ENCODE data around the gene CHMP6. TPM values are rescaled to one million over a fixed set of nuclear protein-coding genes. Genes with fewer than 3 reads are reported as not detected.

Gene CHMP6
- total RNA-seq, 4 donors from 2014 or later: 30.6 to 46.3 (median 40.2) TPM

DNA sequence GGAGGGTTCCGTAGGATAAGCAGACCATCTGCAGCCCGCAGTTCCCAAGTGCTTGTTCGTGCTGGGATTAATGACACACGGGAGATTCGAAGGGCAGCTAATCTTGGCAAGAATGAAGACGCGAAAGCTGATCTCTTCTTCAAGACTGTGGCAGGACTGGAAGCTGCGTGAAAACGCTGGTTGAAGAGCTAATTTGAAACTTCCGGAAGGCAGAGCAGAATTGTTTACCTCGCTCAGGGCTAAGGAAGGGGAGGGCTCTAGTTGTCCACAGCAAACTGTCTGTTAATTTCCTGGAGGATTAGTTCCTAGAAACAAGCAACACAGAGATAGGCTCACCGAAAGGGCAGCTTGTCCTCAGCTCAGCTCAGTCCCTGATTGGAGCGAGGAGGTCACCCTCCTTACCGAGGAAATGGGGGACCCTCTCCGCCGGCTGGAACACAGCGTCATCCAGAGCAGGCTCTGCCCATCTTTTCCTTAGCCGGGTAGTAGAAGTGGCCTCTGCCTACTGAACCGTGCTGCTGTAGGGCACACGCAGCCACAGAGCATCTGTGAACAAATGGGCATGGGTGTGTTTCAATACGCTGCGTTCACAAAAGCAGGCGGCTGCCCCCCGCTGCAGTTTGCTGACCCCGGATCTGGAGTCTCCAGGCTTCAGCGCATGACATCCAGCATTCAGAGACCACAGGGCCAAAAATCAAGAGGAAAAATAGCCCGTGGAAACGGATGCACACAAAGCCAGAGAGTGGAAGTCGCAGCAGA, 26.6 kb downstream of the CHMP6 start:
- no peak for DNase-seq (ENCODE audit: low spot score in 2 of 2)
- H3K36me3 ChIP-seq: no peaks in the 10 kb centered on the region
- peaks cover 0 to 50% (median 18%) of the 10 kb centered on the region in 4 donors for H3K4me1 ChIP-seq

GRCh38 chr17:81019563-81020442, 28.2 kb downstream of the CHMP6 start:
- H3K27ac ChIP-seq: peak overlapping the region in 2 of 4 donors; percentile 87 to 94
- TF ChIP-seq EP300 (IDR thresholded peaks at IDR 0.05) (no peak), POLR2A (IDR thresholded peaks at IDR 0.05) (no peak), CTCF (IDR thresholded peaks at IDR 0.05) (no peak)
- no peaks in the 10 kb centered on the region for H3K27me3 ChIP-seq
- 90 to 94% methylated on average over 22 of the region's 24 CpGs for WGBS, 2 donors
- DNase-seq (ENCODE audit: low spot score in 2 of 2): no peak
- H3K4me3 ChIP-seq: no peak overlapping the region
- H3K36me3 ChIP-seq: no peaks in the 10 kb centered on the region
- H3K4me1 ChIP-seq: peaks cover 0 to 66% (median 27%) of the 10 kb centered on the region in 4 donors
- H3K9me3 ChIP-seq: peaks cover 0 to 2% (median 0%) of the 10 kb centered on the region in 4 donors

More for the DNA sequence above, 26.6 kb downstream of the CHMP6 start:
- WGBS, 2 donors: 3 to 4% methylated on average over 29 of the region's 29 CpGs
- Histone ChIP-seq H3K27me3 (no peaks in the 10 kb centered on the region), H3K27ac (peak overlapping the region; percentile 10 to 94 (median 78)), H3K9me3 (peaks cover 0 to 2% (median 0%) of the 10 kb centered on the region in 4 donors), H3K4me3 (peak overlapping the region; percentile 0 to 38 (median 25))
- TF ChIP-seq EP300 (IDR thresholded peaks at IDR 0.05) (peak in 1 of 2 donors; percentile 64), CTCF (IDR thresholded peaks at IDR 0.05) (peak in 1 of 5 experiments; percentile 19), POLR2A (IDR thresholded peaks at IDR 0.05) (no peak)

- Histone ChIP-seq H3K27ac (peak overlapping the region in 2 of 4 donors; percentile 83 to 87), H3K36me3 (no peaks in the 10 kb centered on the region), H3K27me3 (no peaks in the 10 kb centered on the region), H3K4me1 (peaks cover 0 to 72% (median 30%) of the 10 kb centered on the region in 4 donors), H3K4me3 (no peak overlapping the region), H3K9me3 (peaks cover 0 to 2% (median 0%) of the 10 kb centered on the region in 4 donors)
- TF ChIP-seq CTCF (IDR thresholded peaks at IDR 0.05) (no peak), EP300 (IDR thresholded peaks at IDR 0.05) (no peak), POLR2A (IDR thresholded peaks at IDR 0.05) (no peak)
- DNase-seq (ENCODE audit: low spot score in 2 of 2): no peak
- 90 to 93% methylated on average over 11 of the region's 11 CpGs for WGBS, 2 donors
Observed at GRCh38 chr17:81020443-81020766, 28.8 kb downstream of the CHMP6 start.

GRCh38 chr17:81020767-81021497, 29.3 kb downstream of the CHMP6 start:
- H3K36me3 ChIP-seq: no peaks in the 10 kb centered on the region
- TF ChIP-seq EP300 (IDR thresholded peaks at IDR 0.05) (peak in 1 of 2 donors; percentile 32), CTCF (IDR thresholded peaks at IDR 0.05) (peak in 1 of 5 experiments; percentile 10), POLR2A (IDR thresholded peaks at IDR 0.05) (no peak)
- H3K4me1 ChIP-seq: peaks cover 0 to 77% (median 34%) of the 10 kb centered on the region in 4 donors
- H3K27ac ChIP-seq: peak overlapping the region in 3 of 4 donors; percentile 63 to 87 (median 83)
- H3K4me3 ChIP-seq: no peak overlapping the region
- peaks cover 0 to 2% (median 0%) of the 10 kb centered on the region in 4 donors for H3K9me3 ChIP-seq
- H3K27me3 ChIP-seq: peaks cover 0 to under 1% of the 10 kb centered on the region in 2 donors
- no peak for DNase-seq (ENCODE audit: low spot score in 2 of 2)
- WGBS, 2 donors: 34 to 43% methylated on average over 14 to 23 of the region's 24 CpGs

Data from tibial nerve (tissue), 4 donors.